OCI-LY7 (cell line): ENCODE results near the gene POU3F2.

Experiments used
- CTCF ChIP-seq: fragments of 200-600 bp; sonication (generic); conservative IDR thresholded peaks from 2 replicates; pipeline ENCODE4 v1.5.1; 2014; ENCODE audit warnings: mild to moderate bottlenecking, antibody characterized with exemption, low read length, moderate library complexity, mixed read lengths
- EZH2phosphoT487 ChIP-seq: fragments of 200-600 bp; sonication (generic); IDR thresholded peaks from 2 replicates; pipeline ENCODE4 v1.6.1; 2018; ENCODE audit warnings: low read depth, borderline replicate concordance, mild to moderate bottlenecking, mixed run types, antibody characterized with exemption, low read length, moderate library complexity, mixed read lengths

GRCh38 chr6:98842342-98843180, 8.2 kb downstream of the POU3F2 start:
- no peak for TF ChIP-seq CTCF
- TF ChIP-seq EZH2phosphoT487: no peak
